Aorta (tissue), 5 donors: ENCODE data around the gene PNMA8C. TPM values are rescaled to one million over a fixed set of nuclear protein-coding genes. Genes with fewer than 3 reads are reported as not detected.
A peak's percentile ranks its signal among the peaks of the same experiment; 100 is the strongest.

Source experiments
- ATAC-seq: fragments of 200-7000 bp; cut with Tn5 transposase; one replicate; pipeline ENCODE4 v1.9.1; 2022; ENCODE audit warnings: moderate library complexity; ENCODE audit not compliant: low FRiP score
- DNase-seq, 2 donors: peaks; one replicate each; pipeline ENCODE4 v3.0.0-alpha.2; 2020
- H3K27ac ChIP-seq, 2 donors: one replicate each; pipeline ENCODE4 v1.5.1; 2013; ENCODE audit warnings: low read length in 2 of 2, mild to moderate bottlenecking in 2 of 2, moderate library complexity in 2 of 2, control low read depth in 1 of 2, inconsistent platforms in 1 of 2, low read depth in 1 of 2
- H3K27me3 ChIP-seq, 2 donors: one replicate each; pipeline ENCODE4 v1.6.1; 2013; ENCODE audit warnings: control low read depth in 1 of 2, low read length in 1 of 2, mild to moderate bottlenecking in 1 of 2, moderate library complexity in 1 of 2; ENCODE audit not compliant: insufficient read depth in 2 of 2, control insufficient read depth in 1 of 2
- H3K36me3 ChIP-seq, 2 donors: one replicate each; pipeline ENCODE4 v1.6.1; 2013; ENCODE audit warnings: control low read depth in 1 of 2, low read length in 1 of 2, mild to moderate bottlenecking in 1 of 2; ENCODE audit not compliant: insufficient read depth in 2 of 2, control insufficient read depth in 1 of 2
- H3K4me1 ChIP-seq, 2 donors: one replicate each; pipeline ENCODE4 v1.6.1; 2013; ENCODE audit warnings: low read length in 2 of 2, control low read depth in 1 of 2, mild to moderate bottlenecking in 1 of 2, moderate library complexity in 1 of 2; ENCODE audit not compliant: insufficient read depth in 2 of 2, control insufficient read depth in 1 of 2
- H3K4me3 ChIP-seq, 2 donors: one replicate each; pipeline ENCODE4 v1.5.1; 2013; ENCODE audit warnings: low read length in 2 of 2, control low read depth in 1 of 2, mild to moderate bottlenecking in 1 of 2
- H3K9me3 ChIP-seq: one replicate; pipeline ENCODE4 v1.6.1; 2013; ENCODE audit warnings: mild to moderate bottlenecking, low read length; ENCODE audit not compliant: control insufficient read depth
- WGBS, 2 donors: extraction: QIAGEN DNeasy Blood & Tissue Kit; methylation state at CpG; one replicate each; pipeline ENCODE4 v1.1.7; 2013; 5-methylcytosine and 5-hydroxymethylcytosine counted together
- intact Hi-C, 2 donors: fragments of 100-400 bp; cut with DNase I; formaldehyde crosslinking; loops; one replicate each; pipeline versions ENCODE4 v1.14.2 to v1.15.0; 2022
- long read RNA-seq, 2 donors: library from polyadenylated mRNA; unstranded; transcript quantifications; one replicate each; pipeline ENCODE4 v2.0.0, GENCODE V29; 2020 to 2021
- polyA plus RNA-seq, 2 donors: library from polyadenylated mRNA; stranded (reverse); fragments of 200-250 nt; gene quantifications; one replicate each; pipeline ENCODE4 v1.2.3, GENCODE V29; 2013
- total RNA-seq, 2 donors: library from RNA; stranded (reverse); fragmentation: NEBNext Ultra II Directional; extraction: Animal tissue kit (Norgen Biotek cat#: 25700); gene quantifications; one replicate each; pipeline ENCODE4 v1.2.1, GENCODE V29; 2021
- donor health status: healthy with polysubstance abuse.
- donor health status: Bipolar disorder and iron deficiency.
- donor health status: DM: no; HTN: no; CAD: no.
- donor health status: DM: no; HTN: no; CAD: no.
- donor health status: DM: yes; HTN: yes; CAD: no.

The PNMA8C gene
- 1 to 10 TPM; 3.1 to 4.3 TPM for total RNA-seq
- 1 to 10 TPM; 1.2 to 1.6 TPM for polyA plus RNA-seq
- long read RNA-seq, donor 1, full-length matches to known transcripts: 1 of 1 reads
- long read RNA-seq, donor 1, partial matches to known transcripts: 0 of 1 reads
- long read RNA-seq, donor 1, other reads (novel, unspliced or antisense): 0 of 1 reads
- long read RNA-seq, donor 2, full-length matches to known transcripts: 1 of 1 reads
- long read RNA-seq, donor 2, partial matches to known transcripts: 0 of 1 reads
- long read RNA-seq, donor 2, other reads (novel, unspliced or antisense): 0 of 1 reads

GRCh38 chr19:46428239-46429135 is at the start of gene PNMA8C:
TSS of gene PNMA8C (minus strand) at chr19:46428936. CDS start at chr19:46428359, 577 bp downstream.
- ATAC-seq (peak; percentile 77), DNase-seq (peak; percentile 90 to 95)
- Histone ChIP-seq H3K27me3 (no peaks in the 10 kb centered on the region), H3K4me1 (no peaks in the 10 kb centered on the region), H3K9me3 (no peaks in the 10 kb centered on the region), H3K27ac (peak within 1 kb of the TSS in 1 of 2 donors; percentile 43), H3K36me3 (no peaks in the 10 kb centered on the region), H3K4me3 (peak within 1 kb of the TSS; percentile 14 to 30)
- WGBS, 2 donors: 12 to 15% methylated on average over 44 to 52 of the region's 52 CpGs
- intact Hi-C loops: no loop called here

DNA sequence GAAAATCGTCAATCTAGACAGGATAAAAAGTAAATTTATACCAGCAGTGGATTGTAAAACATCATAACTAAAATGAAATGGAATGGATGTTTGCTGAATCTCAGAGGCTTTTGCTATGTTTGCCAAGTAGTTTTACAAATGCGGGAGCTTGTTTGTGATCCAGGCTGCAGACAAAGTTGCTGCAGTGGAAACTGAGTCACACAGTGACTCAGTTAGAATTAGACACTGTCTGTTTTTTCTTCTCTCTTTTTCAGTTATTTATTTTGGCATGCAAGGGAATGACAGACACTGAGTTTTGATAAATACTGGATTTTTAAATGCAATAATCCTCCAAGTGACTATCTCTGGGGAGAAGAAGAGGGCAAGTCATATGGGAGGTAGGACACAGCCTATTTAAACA is 47.2 kb upstream of the PNMA8C start:
- ATAC-seq (no peak), DNase-seq (peak in 1 of 2 donors; percentile 4)
- WGBS, 2 donors: 1 to 6% methylated on average over 2 of the region's 2 CpGs
- no peaks in the 10 kb centered on the region for H3K36me3 ChIP-seq
- no peaks in the 10 kb centered on the region for H3K4me1 ChIP-seq
- no peak overlapping the region for H3K27ac ChIP-seq
- H3K4me3 ChIP-seq: no peak overlapping the region
- H3K9me3 ChIP-seq: no peaks in the 10 kb centered on the region
- H3K27me3 ChIP-seq: no peaks in the 10 kb centered on the region
- intact Hi-C loops: no loop called here

GRCh38 chr19:46474211-46474610 is 45.5 kb upstream of the PNMA8C start:
- H3K36me3 ChIP-seq: no peaks in the 10 kb centered on the region
- peak in 1 of 2 donors; percentile 47 for DNase-seq
- no peak overlapping the region for H3K4me3 ChIP-seq
- H3K9me3 ChIP-seq: no peaks in the 10 kb centered on the region
- no peaks in the 10 kb centered on the region for H3K4me1 ChIP-seq
- H3K27ac ChIP-seq: no peak overlapping the region
- intact Hi-C loops: no loop called here
- 81 to 84% methylated on average over 8 of the region's 8 CpGs for WGBS, 2 donors
- no peaks in the 10 kb centered on the region for H3K27me3 ChIP-seq
- ATAC-seq: no peak

- WGBS, 2 donors: 74 to 75% methylated on average over 4 of the region's 4 CpGs
- no peak overlapping the region for H3K27ac ChIP-seq
- no peaks in the 10 kb centered on the region for H3K4me1 ChIP-seq
Observed at GRCh38 chr19:46472592-46472991, 43.9 kb upstream of the PNMA8C start.

DNA sequence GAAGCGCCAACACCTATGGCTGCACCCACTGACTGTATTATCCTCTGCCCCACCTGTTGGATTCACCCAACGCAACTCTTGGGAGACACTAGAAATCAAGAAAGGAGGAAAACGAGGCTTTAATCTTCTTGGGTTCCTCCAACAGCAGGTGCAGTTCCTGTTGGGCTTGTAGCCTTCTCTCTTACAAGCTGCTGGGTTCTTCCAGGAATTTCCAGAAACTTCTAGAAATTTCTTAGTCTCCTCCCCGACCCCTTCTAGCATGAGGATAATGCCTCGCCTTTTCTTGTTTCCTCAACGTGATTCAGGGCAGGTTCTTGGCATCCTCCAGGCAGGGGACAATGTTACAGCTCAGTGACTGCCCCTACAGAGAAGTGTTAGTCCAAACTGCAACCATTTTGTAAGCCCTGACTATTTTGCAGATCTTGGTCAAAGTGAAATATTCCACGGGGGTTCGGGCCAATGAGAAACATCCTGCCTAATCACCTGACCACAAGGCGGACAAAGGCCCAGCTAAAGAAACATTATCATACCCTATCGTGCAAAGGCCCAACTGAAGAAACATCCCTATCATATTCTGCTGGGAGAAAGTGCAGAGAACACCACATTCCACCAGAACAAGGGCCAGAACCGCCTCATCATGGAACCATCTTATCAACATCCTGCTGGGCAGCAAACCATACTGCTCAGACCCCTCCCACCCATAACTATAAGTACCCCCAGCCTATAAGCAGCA is 43.2 kb upstream of the PNMA8C start:
- Histone ChIP-seq H3K4me1 (no peaks in the 10 kb centered on the region), H3K4me3 (no peak overlapping the region), H3K27me3 (no peaks in the 10 kb centered on the region), H3K27ac (peak overlapping the region; percentile 71 to 95), H3K9me3 (no peaks in the 10 kb centered on the region), H3K36me3 (no peaks in the 10 kb centered on the region)
- intact Hi-C loops: no loop called here
- 47 to 52% methylated on average over 11 of the region's 11 CpGs for WGBS, 2 donors
- DNase-seq (peak in 1 of 2 donors; percentile 3), ATAC-seq (no peak)

More at GRCh38 chr19:46472592-46472991, 43.9 kb upstream of the PNMA8C start:
- ATAC-seq (no peak), DNase-seq (no peak)
- Histone ChIP-seq H3K36me3 (no peaks in the 10 kb centered on the region), H3K4me3 (no peak overlapping the region), H3K27me3 (no peaks in the 10 kb centered on the region), H3K9me3 (no peaks in the 10 kb centered on the region)
- intact Hi-C loops: no loop called here

- Histone ChIP-seq H3K36me3 (no peaks in the 10 kb centered on the region), H3K9me3 (no peaks in the 10 kb centered on the region), H3K27me3 (no peaks in the 10 kb centered on the region), H3K27ac (peak within 1 kb of the TSS; percentile 71 to 95), H3K4me3 (no peak within 1 kb of the TSS), H3K4me1 (peaks cover 0 to 3% of the 10 kb centered on the region in 2 donors)
- 1% methylated on average over 51 to 57 of the region's 57 CpGs for WGBS, 2 donors
- DNase-seq (peak; percentile 92 to 96), ATAC-seq (peak; percentile 92)
- intact Hi-C loops: no loop called here
Observed at GRCh38 chr19:46471116-46471733, 42.5 kb upstream of the PNMA8C start, which contains the start of gene PNMA8A. TSS of gene PNMA8A (minus strand) at chr19:46471563. CDS start at chr19:46471035, 528 bp downstream.

DNA sequence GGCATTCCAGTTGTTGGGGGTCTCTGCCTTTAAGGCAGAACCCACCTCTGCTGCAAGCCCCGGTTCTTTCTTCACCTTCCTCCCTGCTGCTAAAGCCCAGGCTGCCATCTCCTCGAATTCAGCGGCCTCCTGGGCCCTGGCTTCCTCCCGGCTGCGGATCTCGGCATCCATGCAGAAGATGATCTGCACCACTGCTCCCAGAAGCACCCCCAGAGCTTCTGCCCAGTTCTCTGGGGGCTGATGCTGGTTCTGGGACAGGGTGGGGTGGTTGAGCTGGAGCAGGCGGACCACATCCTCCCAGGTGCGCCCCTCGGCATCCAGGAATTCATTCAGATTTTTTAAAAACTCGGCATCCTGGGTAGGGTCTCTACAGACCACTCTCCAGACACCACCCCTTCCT is 41.6 kb upstream of the PNMA8C start:
- whole genome bisulfite sequencing, 2 donors: 94 to 95% methylated on average over 10 of the region's 10 CpGs
- no peaks in the 10 kb centered on the region for H3K9me3 ChIP-seq
- intact Hi-C loops: no loop called here
- H3K27ac ChIP-seq: peak overlapping the region in 1 of 2 donors; percentile 95
- H3K4me1 ChIP-seq: peaks cover 0 to 4% of the 10 kb centered on the region in 2 donors
- H3K27me3 ChIP-seq: no peaks in the 10 kb centered on the region
- ATAC-seq (no peak), DNase-seq (peak in 1 of 2 donors; percentile 55)
- H3K36me3 ChIP-seq: no peaks in the 10 kb centered on the region
- no peak overlapping the region for H3K4me3 ChIP-seq
